GM13977 (cell line): ENCODE measurements around the gene RUNX2.
A peak's percentile ranks its signal among the peaks of the same experiment; 100 is the strongest.

Source experiments
- DNase-seq: peaks from one replicate; pipeline ENCODE4 v3.0.0; 2012; ENCODE audit warnings: low spot score
- CTCF ChIP-seq: IDR thresholded peaks from 2 replicates; pipeline ENCODE4 v1.5.1; 2012; ENCODE audit warnings: mild to moderate bottlenecking, control low read depth; ENCODE audit not compliant: insufficient read depth; ENCODE audit errors: extremely low read depth, missing control alignments
- in situ Hi-C: fragments of 300-500 bp; cut with MboI; formaldehyde crosslinking; loops from one replicate; pipeline ENCODE4 v1.12.0; 2022; ENCODE audit warnings: low sequenced_read_pairs, low pct_unique_long_range_greater_than_20kb, mixed read lengths, inconsistent platforms; ENCODE audit not compliant: unreplicated experiment

Gene RUNX2

GRCh38 chr6:45377554-45378333 is 49.6 kb downstream of the RUNX2 start, which contains the start of gene SUPT3H:
Gene SUPT3H, minus strand, starts transcription at chr6:45377934.
- peak; percentile 89 for DNase-seq
- peak; percentile 40 for TF ChIP-seq CTCF
- in situ Hi-C loops, result no loop called here

- DNase-seq, result peak; percentile 21
- TF ChIP-seq CTCF, result no peak
- in situ Hi-C loops, result no loop called here
These were observed 50.3 kb downstream of the RUNX2 start for GRCh38 chr6:45378334-45378926.

GRCh38 chr6:45382391-45382790 is 54.3 kb downstream of the RUNX2 start:
- DNase-seq, result no peak
- in situ Hi-C loops, result no loop called here
- TF ChIP-seq CTCF, result no peak

GRCh38 chr6:45386501-45386900 is 58.4 kb downstream of the RUNX2 start:
- no peak for DNase-seq
- in situ Hi-C loops, result no loop called here
- no peak for TF ChIP-seq CTCF

- in situ Hi-C loops, result no loop called here
- no peak for DNase-seq
- TF ChIP-seq CTCF, result no peak
These were observed 59.1 kb downstream of the RUNX2 start for GRCh38 chr6:45387236-45387635.

GRCh38 chr6:45388328-45388727 is 60.2 kb downstream of the RUNX2 start:
- in situ Hi-C loops, result no loop called here
- TF ChIP-seq CTCF, result no peak
- DNase-seq, result no peak
